Neural cell (in vitro differentiated cells): Measurements from ENCODE around the gene PNCK.

Experiments
- CTCF ChIP-seq: fragments of 450-650 bp; IDR thresholded peaks from 2 replicates; pipeline ENCODE4 v1.5.1; 2014; ENCODE audit warnings: antibody characterized with exemption, mild to moderate bottlenecking, moderate library complexity; ENCODE audit not compliant: poor library complexity, severe bottlenecking
- MXI1 ChIP-seq: fragments of 450-650 bp; conservative IDR thresholded peaks from 2 replicates; pipeline ENCODE4 v1.6.1; 2014; ENCODE audit warnings: antibody characterized with exemption, mild to moderate bottlenecking; ENCODE audit not compliant: poor library complexity, severe bottlenecking
- POLR2AphosphoS5 ChIP-seq: IDR thresholded peaks from 2 replicates; pipeline ENCODE4 v1.6.1; 2012
- RAD21 ChIP-seq: fragments of 450-650 bp; conservative IDR thresholded peaks from 2 replicates; pipeline ENCODE4 v1.6.1; 2014; ENCODE audit warnings: antibody characterized with exemption, mild to moderate bottlenecking, moderate library complexity
- REST ChIP-seq: IDR thresholded peaks from 2 replicates; pipeline ENCODE4 v1.6.1; 2012; ENCODE audit warnings: borderline replicate concordance
- TAF1 ChIP-seq: IDR thresholded peaks from 2 replicates; pipeline ENCODE4 v1.6.1; 2012; ENCODE audit warnings: low read depth

- TF ChIP-seq CTCF = no peak
- no peak for TF ChIP-seq REST
- TF ChIP-seq TAF1 = no peak
- TF ChIP-seq POLR2AphosphoS5 = no peak
- no peak for TF ChIP-seq RAD21
- no peak for TF ChIP-seq MXI1
These were observed 39.4 kb downstream of the PNCK start for GRCh38 chrX:153634236-153634635.
